Endothelial cell of umbilical vein (primary cell): ENCODE measurements around the gene HCFC1R1. TPM values are rescaled to one million over a fixed set of nuclear protein-coding genes. Genes with fewer than 3 reads are reported as not detected.

Experiments used
- BruUV-seq: library from RNA; stranded (reverse); fragments of 400-500 nt; replicated peaks from 2 replicates; lab custom pipeline; 2021; lab: Mats Ljungman, UMichigan
- CTCF ChIA-PET: fragments of 300-600, 350-600 bp; sonication (Branson Sonifier 250); formaldehyde crosslinking; loops from one replicate; lab custom pipeline; 2021; ENCODE audit warnings: antibody characterized with exemption, inconsistent platforms; lab: Charles Lee
- POLR2A ChIA-PET: fragments of 300-600, 350-600 bp; sonication (Branson Sonifier 250); formaldehyde crosslinking; loops from one replicate; lab custom pipeline; 2021; ENCODE audit warnings: antibody characterized with exemption, inconsistent platforms; lab: Charles Lee
- DNase-seq: peaks from one replicate; pipeline ENCODE4 v3.0.0-alpha.2; 2011; ENCODE audit warnings: low read depth, low spot score
- FAIRE-seq: peaks from 2 replicates; lab custom pipeline; 2011; peaks lifted over from hg19 to GRCh38; lab: Jason Lieb, UNC
- H2AFZ ChIP-seq: 2 replicates; pipeline ENCODE4 v1.6.0; 2012; ENCODE audit warnings: low read depth, low read length, control low read depth, inconsistent platforms
- H3K27ac ChIP-seq: 2 replicates; pipeline ENCODE4 v1.5.1; 2011; ENCODE audit warnings: low read depth, mild to moderate bottlenecking, control low read depth, low read length, moderate library complexity; ENCODE audit not compliant: insufficient read depth
- H3K27me3 ChIP-seq, 2 experiments: 2 replicates each; pipeline versions ENCODE4 v1.6.0 to v1.6.1; 2011; ENCODE audit warnings: low read length in 2 of 2, mixed read lengths in 1 of 2; ENCODE audit not compliant: control insufficient read depth in 2 of 2, insufficient read depth in 2 of 2
- H3K36me3 ChIP-seq, 2 experiments: 2 replicates in 1 of 2; 3 replicates in 1 of 2; pipeline ENCODE4 v1.5.1; 2011; ENCODE audit warnings: low read length in 2 of 2, mild to moderate bottlenecking in 1 of 2, moderate library complexity in 1 of 2; ENCODE audit not compliant: control insufficient read depth in 2 of 2, insufficient read depth in 2 of 2; ENCODE audit errors: extremely low read depth in 1 of 2
- H3K4me1 ChIP-seq: 3 replicates; pipeline ENCODE4 v1.5.1; 2011; ENCODE audit warnings: mild to moderate bottlenecking, low read length; ENCODE audit not compliant: control insufficient read depth, insufficient read depth; ENCODE audit errors: extremely low read depth
- H3K4me2 ChIP-seq: 2 replicates; pipeline ENCODE4 v1.6.1; 2011; ENCODE audit warnings: low read length, control low read depth, mixed read lengths; ENCODE audit not compliant: insufficient read depth
- H3K4me3 ChIP-seq, 3 experiments: fragments of 200-600 bp in 1 of 3; sonication (generic), shearing (Covaris generic) in 1 of 3; replicated peaks in 1 of 3; 2 replicates each; pipeline ENCODE4 v1.5.1; 2011 to 2016; ENCODE audit warnings: control low read depth in 3 of 3, low read length in 3 of 3, mild to moderate bottlenecking in 2 of 3, inconsistent platforms in 1 of 3, low read depth in 1 of 3, moderate library complexity in 1 of 3; ENCODE audit not compliant: insufficient read depth in 1 of 3
- H3K79me2 ChIP-seq: 2 replicates; pipeline ENCODE4 v1.6.0; 2012; ENCODE audit warnings: low read length, inconsistent platforms; ENCODE audit not compliant: control insufficient read depth, insufficient read depth
- H3K9ac ChIP-seq: replicated peaks from 2 replicates; pipeline ENCODE3; 2011; ENCODE audit warnings: low read length, control low read depth; ENCODE audit not compliant: insufficient read depth; ENCODE audit errors: extremely low read depth
- H3K9me1 ChIP-seq: replicated peaks from 3 replicates; pipeline ENCODE4 v1.6.0; 2011; ENCODE audit warnings: mild to moderate bottlenecking, low read length; ENCODE audit not compliant: control insufficient read depth, insufficient read depth; ENCODE audit errors: extremely low read depth
- H3K9me3 ChIP-seq: replicated peaks from 2 replicates; pipeline ENCODE4 v1.5.1; 2012; ENCODE audit warnings: low read length, inconsistent platforms; ENCODE audit not compliant: control insufficient read depth, insufficient read depth
- H4K20me1 ChIP-seq: replicated peaks from 2 replicates; pipeline ENCODE3; 2011; ENCODE audit warnings: mild to moderate bottlenecking, low read length; ENCODE audit not compliant: control insufficient read depth, insufficient read depth; ENCODE audit errors: extremely low read depth
- EZH2 ChIP-seq: IDR thresholded peaks from 2 replicates; pipeline ENCODE4 v1.6.1; 2012; ENCODE audit warnings: borderline replicate concordance, low read depth, mild to moderate bottlenecking, moderate library complexity, low read length, inconsistent platforms; ENCODE audit not compliant: severe bottlenecking
- FOS ChIP-seq: IDR thresholded peaks from 2 replicates; pipeline ENCODE4 v1.6.1; 2011; ENCODE audit warnings: mild to moderate bottlenecking, low read length, moderate library complexity, borderline replicate concordance; ENCODE audit not compliant: insufficient read depth
- GATA2 ChIP-seq: IDR thresholded peaks from 2 replicates; pipeline ENCODE4 v1.7.0; 2011; ENCODE audit warnings: low read depth, mild to moderate bottlenecking, moderate library complexity, mixed read lengths, low read length; ENCODE audit not compliant: insufficient read length, insufficient read depth
- JUN ChIP-seq: IDR thresholded peaks from 2 replicates; pipeline ENCODE4 v1.6.1; 2011; ENCODE audit warnings: borderline replicate concordance, low read depth; ENCODE audit not compliant: insufficient read length, insufficient read depth
- MYC ChIP-seq: IDR thresholded peaks from one replicate; pipeline ENCODE4 v1.6.1; 2011; ENCODE audit warnings: mild to moderate bottlenecking, low read depth, low read length
- POLR2A ChIP-seq: IDR thresholded peaks from 2 replicates; pipeline ENCODE4 v1.6.1; 2012; ENCODE audit warnings: low read depth, mild to moderate bottlenecking, control low read depth, low read length
- POLR2AphosphoS5 ChIP-seq: IDR thresholded peaks from 2 replicates; pipeline ENCODE4 v1.6.1; 2012; ENCODE audit warnings: low read depth, mild to moderate bottlenecking, control low read depth, low read length, moderate library complexity; ENCODE audit not compliant: insufficient read depth
- dilution Hi-C: fragments of 300-500 bp; cut with MboI; formaldehyde crosslinking; loops from one replicate; pipeline ENCODE4 v1.15.0; 2019; ENCODE audit warnings: low sequenced_read_pairs; ENCODE audit not compliant: extremely low pct_ligation_motif_present
- intact Hi-C: fragments of 100-400 bp; cut with micrococcal nuclease; formaldehyde crosslinking; loops from one replicate; pipeline ENCODE4 v1.10.0; 2022
- polyA plus RNA-seq, 4 experiments: library from polyadenylated mRNA; depleted of rRNA in 3 of 4; stranded (reverse) in 3 of 4; unstranded in 1 of 4; fragments of >200 nt; gene quantifications; 2 replicates each; pipeline versions ENCODE4 v1.2.1 to v1.2.3, GENCODE V29; 2011 to 2012; ENCODE audit warnings: missing spikeins in 1 of 4
- total RNA-seq: library from RNA; stranded (reverse); gene quantifications from 2 replicates; pipeline ENCODE4 v1.2.3, GENCODE V29; 2021
- TF ChIP-seq, protein P1 (sequence below): IDR thresholded peaks from 2 replicates; pipeline ENCODE4 v1.6.1; 2011; ENCODE audit not compliant: insufficient read depth, insufficient read length
- TF ChIP-seq, protein P2 (sequence below), 2 donors: IDR thresholded peaks; 1 replicate in 1 of 2; 2 replicates in 1 of 2; pipeline ENCODE4 v1.5.1; 2011; ENCODE audit warnings: low read length in 2 of 2, mild to moderate bottlenecking in 2 of 2, moderate library complexity in 2 of 2, control low read depth in 1 of 2, inconsistent platforms in 1 of 2, low read depth in 1 of 2; ENCODE audit not compliant: insufficient read depth in 1 of 2; ENCODE audit errors: extremely low read depth in 1 of 2

Gene HCFC1R1
- total and polyA plus RNA-seq, 2 donors (not counting 3 experiments of a cell fraction or from before 2014, with no cell fraction given), result 28.7 to 49.3 TPM

GRCh38 chr16:3047387-3047720 is 23.6 kb upstream of the HCFC1R1 start:
- ChIA-PET POLR2A (interaction anchor here (0.6 kb wide), 1 partner anchor 66 kb away, joined by 3 read pairs; no protein-coding TSS in a partner anchor), CTCF (interaction anchor here (0.6 to 14.7 kb wide), 5 partner anchors 11 to 88 kb away, joined by 3 to 200 read pairs (median 5); partner anchors contain the start of gene ZNF213)
- H3K4me3 ChIP-seq, result no peak overlapping the region
- H3K9me3 ChIP-seq, result no peaks in the 10 kb centered on the region
- H3K79me2 ChIP-seq, result no peaks in the 10 kb centered on the region
- intact Hi-C loops (no loop called here), dilution Hi-C loops (no loop called here)
- H3K9ac ChIP-seq, result no peak overlapping the region
- H3K36me3 ChIP-seq, result no peaks in the 10 kb centered on the region
- H3K4me1 ChIP-seq, result peaks cover 2% of the 10 kb centered on the region
- TF ChIP-seq, protein P1, sequence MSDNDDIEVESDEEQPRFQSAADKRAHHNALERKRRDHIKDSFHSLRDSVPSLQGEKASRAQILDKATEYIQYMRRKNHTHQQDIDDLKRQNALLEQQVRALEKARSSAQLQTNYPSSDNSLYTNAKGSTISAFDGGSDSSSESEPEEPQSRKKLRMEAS, result no peak
- no peak for TF ChIP-seq MYC
- TF ChIP-seq GATA2, result no peak
- no peak for TF ChIP-seq EZH2
- TF ChIP-seq, protein P2, sequence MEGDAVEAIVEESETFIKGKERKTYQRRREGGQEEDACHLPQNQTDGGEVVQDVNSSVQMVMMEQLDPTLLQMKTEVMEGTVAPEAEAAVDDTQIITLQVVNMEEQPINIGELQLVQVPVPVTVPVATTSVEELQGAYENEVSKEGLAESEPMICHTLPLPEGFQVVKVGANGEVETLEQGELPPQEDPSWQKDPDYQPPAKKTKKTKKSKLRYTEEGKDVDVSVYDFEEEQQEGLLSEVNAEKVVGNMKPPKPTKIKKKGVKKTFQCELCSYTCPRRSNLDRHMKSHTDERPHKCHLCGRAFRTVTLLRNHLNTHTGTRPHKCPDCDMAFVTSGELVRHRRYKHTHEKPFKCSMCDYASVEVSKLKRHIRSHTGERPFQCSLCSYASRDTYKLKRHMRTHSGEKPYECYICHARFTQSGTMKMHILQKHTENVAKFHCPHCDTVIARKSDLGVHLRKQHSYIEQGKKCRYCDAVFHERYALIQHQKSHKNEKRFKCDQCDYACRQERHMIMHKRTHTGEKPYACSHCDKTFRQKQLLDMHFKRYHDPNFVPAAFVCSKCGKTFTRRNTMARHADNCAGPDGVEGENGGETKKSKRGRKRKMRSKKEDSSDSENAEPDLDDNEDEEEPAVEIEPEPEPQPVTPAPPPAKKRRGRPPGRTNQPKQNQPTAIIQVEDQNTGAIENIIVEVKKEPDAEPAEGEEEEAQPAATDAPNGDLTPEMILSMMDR (IDR thresholded peaks at IDR 0.05; ENCODE audit: extremely low read depth in 1 of 2, insufficient read depth in 1 of 2, low read depth in 1 of 2, low read length in 2 of 2), result no peak
- no peak for TF ChIP-seq FOS
- TF ChIP-seq POLR2A, result no peak
- TF ChIP-seq POLR2AphosphoS5, result no peak
- no peak for TF ChIP-seq JUN
- H4K20me1 ChIP-seq, result no peaks in the 10 kb centered on the region
- BruUV-seq, result no TSS peak
- DNase-seq (no peak), FAIRE-seq (no peak)
- H3K27ac ChIP-seq, result no peak overlapping the region
- H2AFZ ChIP-seq, result no peak overlapping the region
- H3K4me2 ChIP-seq, result no peak overlapping the region
- peaks cover 18 to 27% of the 10 kb centered on the region in 2 experiments for H3K27me3 ChIP-seq
- no peaks in the 10 kb centered on the region for H3K9me1 ChIP-seq
